Ovary (tissue), 9 donors: ENCODE measurements around the gene IFITM10. TPM values are rescaled to one million over a fixed set of nuclear protein-coding genes. Genes with fewer than 3 reads are reported as not detected.

Experiments used
- DNase-seq, 5 donors: peaks; one replicate each; pipeline ENCODE4 v3.0.0-alpha.2; 2019 to 2020
- H3K27ac ChIP-seq, 2 donors: fragments of 200-600 bp; one replicate each; pipeline versions ENCODE4 v1.5.1 to v1.8.0; 2019 to 2022
- H3K27me3 ChIP-seq: fragments of 200-600 bp; one replicate; pipeline ENCODE4 v1.8.0; 2022
- H3K36me3 ChIP-seq: fragments of 200-600 bp; sonication (generic); one replicate; pipeline ENCODE4 v1.5.1; 2019
- H3K4me1 ChIP-seq: one replicate; pipeline ENCODE4 v1.8.1; 2013; ENCODE audit warnings: mild to moderate bottlenecking, moderate library complexity; ENCODE audit not compliant: insufficient read depth
- H3K4me3 ChIP-seq: fragments of 200-600 bp; sonication (generic); one replicate; pipeline ENCODE4 v1.5.1; 2017
- H3K9me3 ChIP-seq, 2 donors: fragments of 200-600 bp in 1 of 2; sonication (generic) in 1 of 2; one replicate each; pipeline versions ENCODE4 v1.5.1 to v1.8.1; 2013 to 2019; ENCODE audit warnings: mild to moderate bottlenecking in 1 of 2, moderate library complexity in 1 of 2
- CTCF ChIP-seq, 3 donors: fragments of 450-650 bp in 2 of 3; fragments of 200-600 bp in 1 of 3; IDR thresholded peaks; one replicate each; pipeline versions ENCODE4 v1.5.1 to v1.8.0; 2016 to 2022; ENCODE audit warnings: antibody characterized with exemption in 3 of 3, mild to moderate bottlenecking in 1 of 3
- EP300 ChIP-seq: sonication (generic); formaldehyde crosslinking; IDR thresholded peaks from one replicate; pipeline ENCODE4 v1.6.1; 2017; ENCODE audit warnings: antibody characterized with exemption
- POLR2A ChIP-seq: fragments of 450-650 bp; IDR thresholded peaks from one replicate; pipeline ENCODE4 v1.6.1; 2017; ENCODE audit warnings: antibody characterized with exemption, mild to moderate bottlenecking, moderate library complexity
- WGBS, 3 donors: extraction: QIAGEN DNeasy Blood & Tissue Kit in 1 of 3; methylation state at CpG; one replicate each; pipeline versions ENCODE4 v1.1.5 to v1.1.7; 2013 to 2017; 5-methylcytosine and 5-hydroxymethylcytosine counted together
- intact Hi-C, 4 donors: fragments of 100-400 bp; cut with DNase I; formaldehyde crosslinking; loops; one replicate each; pipeline versions ENCODE4 v1.11.0 to v1.15.1; 2022 to 2023
- polyA plus RNA-seq, 2 donors: library from polyadenylated mRNA; stranded (reverse); fragments of 200-250 nt in 1 of 2; fragments of 350-450 nt in 1 of 2; fragmentation: Illumina TruSeq in 1 of 2; extraction: RNeasy Lipid Tissue Mini Kit (QIAGEN cat#74804) in 1 of 2; gene quantifications; one replicate each; pipeline ENCODE4 v1.2.3, GENCODE V29; 2013 to 2014
- total RNA-seq, 7 donors: library from RNA; depleted of rRNA in 2 of 7; stranded (reverse); fragments of >200 nt in 2 of 7; fragmentation: NEBNext Ultra II Directional in 3 of 7; extraction: Animal tissue kit (Norgen Biotek cat#: 25700) in 3 of 7; gene quantifications; one replicate each; pipeline versions ENCODE4 v1.1.0 to v1.2.4, GENCODE V29; 2016 to 2023
- donor health status: DM: no; HTN: no; CAD: no; lungs with moderate emphysema.
- donor health status: DM: no; HTN: no; CAD: no.
- donor health status: Bipolar disorder and iron deficiency.
- donor health status: DM: yes; HTN: yes; CAD: no.
- donor health status: DM: no; HTN: no; CAD: no.
- donor health status: DM: yes; HTN: yes; CAD: no.

The IFITM10 gene
- total and polyA plus RNA-seq, 9 donors, result 0.15 to 3.6 (median 0.97) TPM

- peaks cover 0 to 3% of the 10 kb centered on the region in 2 donors for H3K9me3 ChIP-seq
- H3K4me1 ChIP-seq, result no peaks in the 10 kb centered on the region
- no peak overlapping the region for H3K4me3 ChIP-seq
- no peaks in the 10 kb centered on the region for H3K36me3 ChIP-seq
- H3K27me3 ChIP-seq, result no peaks in the 10 kb centered on the region
- no peak for DNase-seq
- 63 to 66% (median 66%) methylated on average over 10 of the region's 10 CpGs for WGBS, 3 donors
- TF ChIP-seq EP300 (no peak), POLR2A (no peak), CTCF (IDR thresholded peaks at IDR 0.05) (no peak)
- no peak overlapping the region for H3K27ac ChIP-seq
- intact Hi-C loops, result no loop called here
These were observed 49.1 kb downstream of the IFITM10 start for GRCh38 chr11:1701091-1701807.

- TF ChIP-seq EP300 (no peak), CTCF (IDR thresholded peaks at IDR 0.05) (no peak), POLR2A (no peak)
- no peak for DNase-seq
- Histone ChIP-seq H3K9me3 (peaks cover 0 to 3% of the 10 kb centered on the region in 2 donors), H3K27ac (no peak overlapping the region), H3K4me3 (no peak overlapping the region), H3K4me1 (no peaks in the 10 kb centered on the region), H3K36me3 (no peaks in the 10 kb centered on the region), H3K27me3 (no peaks in the 10 kb centered on the region)
- intact Hi-C loops, result loop anchor here in 3 of 4 donors (5.0 to 10.0 kb wide), 3 partner anchors 215 to 453 kb away; partner anchors contain the start of gene TNNT3 (in 1 of the 3)
- WGBS, 3 donors, result 62 to 74% (median 70%) methylated on average over 5 of the region's 5 CpGs
These were observed 50.6 kb downstream of the IFITM10 start for GRCh38 chr11:1699771-1700170.

- no peak for DNase-seq
- H3K27ac ChIP-seq, result no peak within 1 kb of the TSS
- WGBS, 3 donors, result 81 to 82% (median 82%) methylated on average over 11 of the region's 11 CpGs
- H3K4me3 ChIP-seq, result no peak within 1 kb of the TSS
- peaks cover 0 to 3% of the 10 kb centered on the region in 2 donors for H3K9me3 ChIP-seq
- intact Hi-C loops, result loop anchor here (2.0 to 10.0 kb wide), 4 partner anchors 138 to 455 kb away; partner anchors contain the start of genes SYT8 (in 1 of the 4) and TNNT3 (in 1 of the 4)
- H3K4me1 ChIP-seq, result peaks cover 8% of the 10 kb centered on the region
- TF ChIP-seq EP300, result no peak
- TF ChIP-seq POLR2A, result no peak
- TF ChIP-seq CTCF (IDR thresholded peaks at IDR 0.05), result no peak
- H3K27me3 ChIP-seq, result no peaks in the 10 kb centered on the region
- no peaks in the 10 kb centered on the region for H3K36me3 ChIP-seq
These were observed 53.5 kb downstream of the IFITM10 start, which contains the start of gene KRTAP5-6 for GRCh38 chr11:1696608-1697570. KRTAP5-6 (plus strand) TSS chr11:1697195; CDS start chr11:1697246, 51 bp downstream.

- intact Hi-C loops, result loop anchor here (2.0 to 10.0 kb wide), 5 partner anchors 139 to 457 kb away; partner anchors contain the start of genes SYT8 (in 2 of the 4) and TNNT3 (in 1 of the 4)
- Histone ChIP-seq H3K36me3 (no peaks in the 10 kb centered on the region), H3K9me3 (no peaks in the 10 kb centered on the region), H3K4me3 (no peak overlapping the region), H3K27ac (no peak overlapping the region), H3K4me1 (peaks cover 8% of the 10 kb centered on the region), H3K27me3 (no peaks in the 10 kb centered on the region)
- 92 to 97% (median 95%) methylated on average over 3 of the region's 3 CpGs for WGBS, 3 donors
- no peak for DNase-seq
- no peak for TF ChIP-seq CTCF (IDR thresholded peaks at IDR 0.05)
- TF ChIP-seq EP300, result no peak
- TF ChIP-seq POLR2A, result no peak
These were observed 54.8 kb downstream of the IFITM10 start for GRCh38 chr11:1695548-1696108.
